Measurements from ENCODE around the gene COL6A2.

GRCh38 chr21:46054031-46054430, 43.9 kb upstream of the COL6A2 start:
- no peak for TF ChIP-seq CTCF (conservative IDR thresholded peaks at IDR 0.05; ENCODE audit: low read depth in 2 of 2)
- TF ChIP-seq EZH2phosphoT487 (IDR thresholded peaks at IDR 0.05; ENCODE audit: unreplicated experiment) = no peak

All from GM23338 (cell line).